Pulmonary artery endothelial cell (primary cell): ENCODE data around the gene VPS37C. TPM values are rescaled to one million over a fixed set of nuclear protein-coding genes. Genes with fewer than 3 reads are reported as not detected.
"Not testable (repeated sequence)": the region's sequence is repeated elsewhere in the genome, so short reads cannot be mapped to it uniquely, and the experiment has no call there.

Source experiments
- DNase-seq: peaks from one replicate; pipeline ENCODE4 v3.0.0-alpha.2; 2011; ENCODE audit warnings: low read depth, low spot score
- total RNA-seq: library from RNA; depleted of rRNA; stranded (reverse); fragments of >200 nt; gene quantifications from 2 replicates; pipeline ENCODE4 v1.2.3, GENCODE V29; 2014

Gene VPS37C
- total RNA-seq, 1 donor from 2014 or later, result 12.5 TPM

DNA sequence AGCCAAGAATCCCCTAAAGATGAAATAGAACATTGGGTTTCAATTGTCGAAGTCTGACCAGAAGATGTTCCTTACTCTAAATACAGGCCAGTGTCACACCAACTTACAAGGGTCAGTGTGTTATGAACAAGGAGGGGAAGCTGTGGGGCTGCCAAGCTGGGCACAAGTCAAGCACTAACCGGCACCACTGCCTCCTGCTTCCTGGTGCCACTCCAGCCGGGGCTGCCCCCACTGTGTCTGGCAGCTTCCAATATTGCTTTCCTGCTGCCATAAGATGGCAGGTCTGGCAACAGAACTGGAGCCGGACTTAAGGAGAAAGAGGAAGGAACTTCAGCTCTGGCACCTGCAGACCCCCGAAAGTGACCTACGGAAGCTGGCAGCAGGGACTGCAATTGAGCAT, 13.7 kb upstream of the VPS37C start:
- DNase-seq, result no peak

DNA sequence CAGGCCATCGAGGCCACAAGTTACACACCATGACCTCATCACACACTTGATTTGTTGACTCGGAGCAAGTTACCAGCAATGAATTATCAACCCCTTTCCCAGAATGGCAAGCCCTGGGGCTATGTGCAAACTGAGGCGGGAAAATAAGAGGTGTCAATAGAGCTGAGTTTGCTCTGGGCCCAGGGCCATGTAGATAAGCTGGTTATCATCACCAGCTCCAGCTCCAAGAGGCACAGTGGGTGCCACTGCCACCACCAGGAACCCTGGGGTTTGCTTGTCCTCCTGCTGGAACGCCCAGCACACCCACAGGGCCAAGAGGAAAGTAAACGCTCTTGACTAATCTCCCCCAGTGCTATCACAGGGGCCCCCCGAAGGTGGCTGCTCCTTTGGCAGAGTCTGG, 13.0 kb upstream of the VPS37C start:
- DNase-seq, result no peak

DNA sequence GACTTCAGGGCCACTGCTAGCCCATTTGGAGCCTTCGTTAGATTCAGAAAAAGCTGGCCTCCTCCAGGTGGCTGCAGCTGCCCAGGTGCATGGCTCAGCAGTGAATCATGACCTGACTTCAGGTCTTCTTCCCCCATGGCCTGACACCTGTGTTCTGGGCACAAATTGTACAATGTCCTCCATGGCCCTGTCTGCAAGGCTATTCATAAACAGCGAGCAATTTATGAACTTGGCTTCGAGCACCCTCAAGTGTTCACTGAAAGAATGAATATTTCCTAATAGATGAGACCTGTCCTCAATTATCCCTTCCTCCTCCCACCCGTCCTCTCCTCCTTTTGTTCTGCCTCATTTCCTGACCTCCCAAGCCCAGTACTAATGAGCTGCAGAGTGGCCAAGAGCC, 12.2 kb upstream of the VPS37C start:
- DNase-seq, result no peak

- no peak for DNase-seq
These were observed 11.7 kb upstream of the VPS37C start for GRCh38 chr11:61172888-61173287.

GRCh38 chr11:61172356-61172755, 11.1 kb upstream of the VPS37C start:
- DNase-seq, result no peak

DNA sequence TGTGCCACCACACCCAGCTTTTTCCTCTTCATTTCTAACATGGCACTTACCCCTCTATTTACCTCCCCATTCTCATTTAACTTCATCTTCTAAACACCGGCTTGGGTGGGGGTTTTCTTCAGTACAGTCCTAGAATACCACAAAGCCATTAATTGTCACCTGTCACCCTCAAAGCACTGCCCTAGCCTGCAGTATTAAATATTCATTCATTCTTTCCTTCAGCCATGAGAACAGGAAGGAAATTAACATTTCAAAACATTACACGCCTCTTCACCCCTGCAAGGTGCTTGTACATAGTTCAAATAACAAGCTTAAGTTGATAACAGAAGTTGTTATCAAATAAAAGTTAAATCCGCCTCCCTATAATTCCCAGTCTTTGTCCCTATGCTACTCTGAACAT, 10.7 kb upstream of the VPS37C start:
- DNase-seq, result no peak

DNA sequence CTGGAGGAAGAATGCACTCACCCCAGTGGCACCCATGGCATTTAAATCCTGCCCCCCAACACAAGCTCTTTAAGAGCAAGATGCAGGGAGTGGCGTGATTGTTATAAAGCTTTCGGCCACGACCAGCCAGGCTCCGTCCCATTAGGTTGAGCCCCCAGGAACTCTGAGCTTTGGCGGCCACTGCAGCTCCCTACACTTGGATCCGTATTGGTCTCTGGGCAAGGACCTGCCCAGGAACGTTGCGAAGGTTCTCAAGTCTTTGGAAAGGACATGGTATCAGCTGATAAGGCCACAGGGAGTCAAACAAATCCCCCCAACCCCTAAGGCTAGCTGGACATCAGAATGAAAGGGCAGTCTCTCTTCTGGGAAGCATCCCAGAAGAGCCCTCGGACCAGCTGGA, 9.3 kb upstream of the VPS37C start:
- no peak for DNase-seq

DNA sequence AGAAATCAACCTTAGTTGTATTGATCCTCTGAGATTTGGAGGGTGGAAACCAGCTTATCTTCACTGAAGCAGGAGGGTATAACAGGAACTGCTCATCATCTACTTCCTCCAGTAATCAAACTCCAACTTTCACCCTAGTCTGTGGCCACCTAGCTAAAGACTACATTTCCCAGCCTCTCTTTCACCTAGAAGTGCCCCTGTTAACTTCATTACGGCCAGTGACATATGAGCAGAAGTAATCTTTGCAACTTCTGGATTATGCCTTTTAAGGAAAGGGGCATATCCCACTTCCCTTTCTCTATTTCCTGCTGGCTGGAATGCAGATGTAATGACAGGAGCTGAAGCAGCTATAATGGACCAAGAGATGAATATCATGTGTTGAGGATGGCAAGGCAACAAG, 7.6 kb upstream of the VPS37C start:
- DNase-seq, result no peak

DNA sequence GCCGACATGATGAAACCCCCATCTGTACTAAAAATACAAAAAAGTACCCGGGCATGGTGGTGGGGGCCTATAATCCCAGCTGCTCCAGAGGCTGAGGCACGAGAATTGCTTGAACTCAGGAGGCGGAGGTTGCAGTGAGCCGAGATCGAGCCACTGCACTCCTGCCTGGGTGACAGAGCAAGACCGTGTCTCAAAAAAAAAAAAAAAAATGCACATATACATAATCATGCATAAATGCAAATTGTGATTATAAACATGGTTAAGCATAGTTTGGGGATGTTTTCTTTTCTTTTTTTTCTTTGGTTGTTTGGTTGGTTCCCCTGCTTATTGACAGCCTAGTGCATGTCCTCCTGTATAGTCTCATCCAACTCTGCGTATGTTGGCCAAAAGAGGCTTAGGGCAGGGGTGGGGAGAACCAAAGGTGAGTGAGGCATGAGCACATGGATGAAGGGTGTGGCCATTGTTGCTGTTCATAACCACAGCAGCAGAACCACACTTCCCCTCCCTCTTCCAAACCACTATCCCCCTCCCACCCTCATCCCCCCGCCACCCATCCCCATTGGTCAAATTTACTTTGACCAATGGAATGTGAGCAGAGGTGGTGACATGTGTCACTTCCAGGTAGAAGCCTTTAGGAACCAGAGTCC, 6.9 kb upstream of the VPS37C start:
- DNase-seq, result no peak

- not testable (repeated sequence) for DNase-seq
These were observed 5.1 kb upstream of the VPS37C start for GRCh38 chr11:61166331-61166730.

GRCh38 chr11:61165785-61166184, 4.6 kb upstream of the VPS37C start:
- not testable (repeated sequence) for DNase-seq

DNA sequence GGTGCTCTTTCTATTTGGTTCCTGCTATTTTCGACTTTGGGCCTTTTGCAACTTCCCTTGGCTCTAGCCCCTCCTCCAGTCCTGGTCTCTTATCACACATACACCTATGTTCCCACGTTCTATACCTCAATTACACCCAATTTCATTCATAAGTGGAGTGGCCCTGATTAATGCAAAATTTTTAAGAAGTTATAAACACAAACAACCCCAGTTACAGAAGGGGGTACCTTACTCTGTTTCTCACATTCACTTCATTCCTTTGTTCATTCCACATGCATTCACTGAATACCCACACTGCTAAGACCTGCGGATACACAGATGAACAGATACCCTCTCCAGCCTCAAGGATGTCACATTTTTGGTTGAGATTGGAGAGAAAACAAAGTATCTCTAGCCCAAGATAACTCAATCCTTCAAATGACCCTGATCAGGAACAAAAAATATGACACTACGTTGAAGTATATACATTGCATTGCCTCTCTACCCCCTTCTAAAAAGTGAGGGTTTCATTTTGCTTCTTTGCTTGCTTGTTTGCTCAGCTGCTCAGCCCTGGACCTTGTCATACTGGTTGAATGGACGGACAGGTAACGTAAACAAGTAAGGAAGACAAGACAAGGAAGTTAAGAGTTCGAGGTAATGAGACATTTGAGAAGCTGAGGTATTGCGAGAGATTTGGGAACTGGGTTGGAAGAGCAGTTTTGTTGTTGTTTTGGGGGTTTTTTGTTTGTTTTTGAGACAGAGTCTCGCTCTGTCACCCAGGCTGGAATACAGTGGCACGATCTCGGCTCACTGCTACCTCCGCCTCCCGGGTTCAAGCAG, 3.6 kb upstream of the VPS37C start:
- no peak for DNase-seq

GRCh38 chr11:61163714-61164605, 2.7 kb upstream of the VPS37C start:
- no peak for DNase-seq

GRCh38 chr11:61163021-61163420, 1.8 kb upstream of the VPS37C start:
- no peak for DNase-seq

DNA sequence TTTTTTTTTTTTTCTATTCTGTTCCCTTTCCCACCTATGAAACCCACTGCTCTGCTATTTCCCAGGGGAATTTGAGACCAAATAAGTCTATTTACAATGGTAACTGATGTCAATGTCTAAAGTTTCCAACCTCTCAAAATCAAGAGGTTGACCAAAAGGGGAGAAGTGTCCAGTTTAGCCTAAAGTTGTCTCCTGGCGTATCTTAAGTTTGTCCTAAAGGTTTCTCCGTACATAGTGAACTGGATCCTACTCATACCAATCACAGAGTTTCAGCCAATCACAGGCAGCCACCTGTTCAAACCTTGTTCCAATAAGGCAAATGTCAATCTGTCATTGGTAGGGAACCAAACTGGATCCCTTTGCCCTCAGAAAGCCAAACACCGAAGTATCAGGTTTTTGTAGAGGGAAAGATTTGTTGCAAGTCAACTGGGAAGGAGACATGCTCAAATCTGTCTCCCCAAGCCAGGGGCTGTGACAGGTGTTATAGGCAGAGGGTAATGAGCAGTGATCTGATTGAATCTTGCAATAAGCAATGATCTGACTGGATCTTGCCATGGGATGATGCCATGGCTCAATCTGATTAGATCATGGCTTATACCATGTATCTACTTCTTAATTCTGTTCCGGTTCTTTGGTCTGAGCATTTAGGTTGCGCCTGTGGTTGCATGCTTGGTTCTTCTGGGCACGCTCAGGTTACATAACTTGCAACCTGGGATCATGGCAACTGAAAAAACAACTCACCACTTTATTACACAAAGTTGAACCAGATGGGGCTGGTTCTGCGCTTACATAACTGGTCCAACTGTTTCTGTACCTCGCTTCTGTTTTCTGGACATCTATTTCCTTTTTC, 1.1 kb upstream of the VPS37C start:
- DNase-seq, result no peak

- no peak for DNase-seq
These were observed 588 bp downstream of the VPS37C start for GRCh38 chr11:61160487-61161189.

DNA sequence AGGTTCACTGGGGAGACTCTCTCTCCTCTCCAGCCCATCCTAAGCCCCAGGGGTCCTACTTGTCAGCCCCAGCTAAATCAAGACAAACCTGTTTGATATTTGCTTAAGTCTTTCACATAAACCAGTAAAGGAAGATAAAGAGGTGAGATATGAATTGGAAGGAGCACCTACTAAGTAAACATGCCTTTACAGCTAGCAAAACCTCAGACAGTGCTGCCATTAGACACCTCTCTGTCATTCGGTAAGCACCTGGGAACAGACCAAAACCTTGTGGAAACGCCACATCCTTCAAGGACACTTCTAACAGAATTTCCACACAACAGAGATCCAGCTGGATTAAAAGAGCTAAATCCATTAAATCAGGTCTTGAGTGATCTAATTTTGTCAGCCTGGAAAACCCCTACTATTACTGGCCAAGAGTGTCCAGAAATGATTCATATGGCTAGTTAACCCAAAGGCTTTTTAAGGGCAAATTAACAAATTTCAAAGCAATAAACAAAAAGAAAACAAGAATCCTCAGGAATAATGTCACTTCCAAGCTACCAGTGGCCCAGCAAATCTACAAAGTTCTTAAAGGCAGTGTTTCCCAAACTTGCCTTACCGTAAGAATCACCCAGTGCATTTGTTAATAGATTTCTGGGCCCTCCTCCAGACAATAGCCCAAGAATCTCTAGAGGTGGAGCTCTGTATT, 2.4 kb downstream of the VPS37C start:
- peak; percentile 24 for DNase-seq

DNA sequence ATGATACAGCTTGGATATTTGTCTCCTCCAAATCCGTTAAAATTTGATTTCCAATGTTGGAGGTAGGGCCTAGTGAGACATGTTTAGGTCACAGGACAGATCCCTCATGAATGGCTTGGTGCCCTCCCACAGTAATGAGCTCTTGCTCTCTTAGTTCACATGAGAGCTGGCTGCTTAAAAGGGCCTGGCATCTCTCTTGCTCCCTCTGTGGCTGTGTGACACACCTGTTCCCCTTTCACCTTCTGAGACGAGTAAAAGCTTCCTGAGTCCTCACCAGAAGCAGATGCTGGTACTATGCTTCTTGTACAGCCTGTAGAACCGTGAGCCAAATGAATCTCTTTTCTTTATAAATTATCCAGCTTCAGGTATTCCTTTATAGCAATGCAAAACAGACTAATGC, 3.5 kb downstream of the VPS37C start:
- no peak for DNase-seq

DNA sequence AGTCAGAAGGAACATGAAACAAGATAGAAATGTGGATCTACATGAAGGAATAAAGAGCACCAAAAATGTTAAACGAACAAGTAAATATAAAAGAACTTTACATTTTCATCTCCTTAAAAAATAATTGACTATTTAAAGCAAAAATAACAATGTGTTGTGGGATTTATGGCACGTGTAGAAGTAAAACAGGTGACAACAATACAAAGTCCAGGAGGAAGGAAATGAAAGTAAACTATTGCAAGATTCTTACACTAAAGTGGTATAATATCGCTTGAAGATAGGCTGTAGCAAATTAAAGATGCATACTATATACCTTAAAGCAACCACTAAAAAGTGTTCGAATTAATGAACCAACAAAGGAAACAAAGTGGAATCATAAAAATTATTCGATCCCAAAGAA, 5.5 kb downstream of the VPS37C start:
- DNase-seq, result no peak

- no peak for DNase-seq
These were observed 5.9 kb downstream of the VPS37C start for GRCh38 chr11:61155312-61155711.
